Measurements from ENCODE around the gene WDR82.

WDR82 gene

DNA sequence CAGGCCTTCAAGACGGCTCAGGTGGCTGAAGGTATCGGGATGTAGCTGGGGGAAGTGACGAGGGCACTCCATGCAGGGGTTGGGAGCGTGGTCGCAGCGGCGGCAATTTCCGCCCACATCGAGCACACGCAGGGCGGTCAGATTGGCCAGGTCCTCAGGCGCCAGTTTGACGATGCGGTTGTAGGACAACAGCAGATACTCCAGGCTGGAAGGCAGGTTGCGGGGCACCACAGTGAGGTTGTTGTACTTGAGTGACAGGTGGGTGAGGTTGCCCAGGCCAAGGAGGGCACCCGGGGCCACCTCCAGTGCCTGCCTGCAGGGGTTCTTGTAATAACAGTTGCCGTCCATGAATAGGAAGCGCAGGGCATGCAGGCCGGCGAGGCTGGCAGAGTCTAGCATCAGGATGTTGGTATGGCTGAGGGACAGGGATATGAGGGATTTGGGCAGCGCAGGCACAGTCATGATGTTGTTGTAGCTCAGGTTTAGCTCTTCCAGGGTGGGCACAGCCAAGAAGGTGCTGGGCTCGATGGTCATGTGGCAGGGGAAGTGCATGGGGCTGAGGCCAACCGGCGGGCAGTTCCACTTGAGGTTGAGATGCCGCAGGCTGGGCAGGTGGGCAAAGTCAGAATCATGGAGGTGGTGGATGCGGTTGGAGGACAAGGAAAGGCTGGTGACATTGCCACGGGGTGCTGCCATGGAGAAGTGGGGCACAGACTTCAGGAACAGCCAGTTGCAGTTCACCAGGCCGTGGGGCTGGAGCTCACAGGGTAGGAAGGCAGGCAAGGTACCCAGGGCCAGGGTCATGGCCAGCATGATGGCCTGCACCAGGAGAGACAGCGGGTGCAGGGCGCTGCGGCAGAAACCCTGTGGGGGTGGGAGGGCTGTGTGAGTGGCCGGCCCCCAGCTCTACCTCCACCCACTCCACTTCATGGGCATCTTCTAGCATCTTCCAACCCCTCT, 54.7 kb downstream of the WDR82 start:
- no peak for DNase-seq (ENCODE audit: low read depth in 2 of 2)

DNA sequence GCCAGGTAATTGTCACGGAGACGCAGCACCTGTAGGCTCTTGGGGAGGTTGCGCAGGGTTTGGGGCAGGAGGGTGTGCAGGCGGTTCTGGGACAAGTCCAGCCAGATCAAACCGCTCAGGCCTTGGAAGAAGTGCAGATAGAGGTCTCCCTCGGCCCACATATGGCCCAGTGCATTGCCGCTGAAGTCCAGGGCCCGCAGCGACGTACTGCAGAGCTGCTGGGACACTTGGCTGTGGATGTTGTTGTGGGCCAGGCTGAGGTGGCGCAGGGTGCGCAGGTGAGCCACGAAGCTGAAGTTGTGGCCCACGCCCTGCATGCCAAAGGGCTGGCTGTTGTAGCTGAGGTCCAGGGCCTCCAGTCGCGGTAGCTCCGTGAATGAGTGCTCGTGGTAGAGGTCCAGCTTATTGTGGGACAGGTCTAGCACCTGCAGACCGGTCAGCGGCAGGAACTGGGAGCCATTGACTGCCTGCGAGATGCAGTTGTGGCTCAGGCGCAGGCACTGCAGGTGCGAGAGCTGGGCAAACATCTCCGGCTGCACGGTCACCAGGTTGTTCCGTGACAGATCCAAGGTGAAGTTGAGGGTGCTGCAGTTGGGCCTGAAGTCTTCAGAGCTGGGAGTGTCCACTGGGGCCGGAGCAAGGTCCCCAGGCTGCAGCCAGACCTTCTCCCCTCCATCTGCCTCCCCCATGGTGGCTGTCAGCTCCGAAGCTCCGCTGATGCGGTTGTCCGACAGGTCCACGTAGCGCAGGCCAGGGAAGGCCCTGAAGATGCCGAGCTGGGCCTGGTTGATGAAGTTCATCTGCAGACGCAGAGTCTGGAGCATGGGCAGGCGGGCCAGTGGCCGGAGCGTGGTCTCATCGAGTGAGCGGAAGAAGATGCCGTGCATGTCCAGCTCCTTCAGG, 55.9 kb downstream of the WDR82 start:
- no peak for DNase-seq (ENCODE audit: low read depth in 2 of 2)

DNA sequence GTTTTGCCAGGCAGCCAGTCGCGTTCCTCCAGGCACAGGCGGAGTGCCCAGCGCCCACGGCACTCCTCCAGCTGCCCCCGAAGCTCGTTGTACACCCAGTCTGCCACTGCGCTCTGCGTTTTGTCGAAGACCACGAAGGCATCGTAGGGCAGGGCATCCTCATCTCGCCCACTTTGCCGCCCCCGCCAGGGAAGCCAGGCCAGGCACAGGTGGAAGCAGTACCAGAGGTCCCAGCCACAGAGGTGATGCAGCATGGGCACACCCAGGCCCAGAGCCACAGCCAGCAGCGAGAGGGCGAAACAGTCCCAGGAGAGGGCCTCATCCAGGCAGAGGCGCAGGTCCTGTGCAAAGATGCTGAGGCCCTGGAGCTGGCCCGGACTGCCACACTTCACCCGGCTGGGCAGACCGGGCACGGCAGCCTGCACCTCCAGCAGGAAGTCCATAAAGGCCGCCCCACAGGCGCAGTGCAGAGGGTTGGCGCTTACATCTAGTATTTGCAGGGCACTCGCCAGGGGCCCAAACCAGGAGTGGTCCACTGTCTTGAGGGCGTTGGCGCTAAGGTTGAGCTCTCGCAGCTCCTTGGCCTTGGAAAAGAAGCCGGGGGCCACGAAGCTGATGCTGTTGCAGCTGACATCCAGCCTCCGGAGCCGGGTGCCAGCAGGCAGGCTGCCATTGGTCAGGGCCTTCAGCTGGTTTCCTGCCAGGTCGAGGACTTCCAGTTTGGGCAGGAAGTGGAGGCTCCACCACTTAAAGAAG, 56.7 kb downstream of the WDR82 start:
- DNase-seq (ENCODE audit: low read depth in 2 of 2), result no peak

DNA sequence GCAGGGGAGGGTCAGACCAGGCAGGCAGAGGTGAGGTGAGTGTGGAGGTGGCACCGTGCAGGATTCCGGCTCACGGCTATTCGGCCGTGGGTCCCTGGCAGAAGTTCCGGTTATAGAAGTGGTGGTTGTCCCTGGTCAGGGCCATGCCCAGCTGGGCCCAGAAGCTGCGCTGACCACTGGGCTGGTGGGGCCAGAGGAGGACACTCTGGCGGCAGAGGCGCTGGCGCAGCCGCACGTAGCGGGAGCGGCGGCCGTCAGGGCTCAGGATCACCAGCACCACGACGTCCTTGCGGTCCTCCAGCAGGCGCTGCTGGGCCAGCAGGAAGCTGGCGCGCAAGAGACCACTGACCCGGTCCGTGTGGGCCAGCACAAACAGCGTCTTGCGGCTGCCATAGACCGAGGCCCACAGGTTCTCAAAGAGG, 57.3 kb downstream of the WDR82 start:
- no peak for DNase-seq (ENCODE audit: low read depth in 2 of 2)

DNA sequence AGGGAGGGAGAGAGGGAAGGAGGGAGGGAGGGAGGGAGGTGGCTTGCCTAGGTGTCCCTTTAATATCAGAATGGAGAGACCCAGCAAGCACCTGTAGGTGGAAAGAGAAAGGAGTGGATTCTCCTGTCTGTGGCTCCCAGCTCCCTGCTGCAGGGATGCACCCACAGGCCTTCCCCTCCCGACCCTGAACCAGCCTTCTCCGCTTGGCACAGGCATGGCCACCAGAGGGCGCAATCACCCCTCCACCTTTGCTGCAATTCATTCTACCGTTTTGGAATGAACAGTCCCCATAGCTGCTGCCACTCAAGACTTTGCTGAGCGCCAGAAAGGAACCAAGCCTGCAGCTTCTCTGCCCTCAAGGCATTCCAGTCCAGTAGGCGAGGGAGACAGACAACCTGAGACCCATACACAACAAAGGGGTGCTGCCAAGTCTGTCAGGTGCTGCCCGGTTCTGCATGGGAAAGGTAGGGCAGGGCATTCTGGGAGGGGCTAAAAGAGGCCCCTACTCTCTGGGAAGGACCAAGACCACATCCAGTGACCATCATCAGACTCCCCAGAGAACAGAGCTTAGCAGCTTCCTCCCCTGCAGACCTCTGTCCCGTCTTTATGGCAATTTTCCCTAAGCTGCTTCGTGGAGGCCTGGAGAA, 57.9 kb downstream of the WDR82 start:
- DNase-seq (ENCODE audit: low read depth in 2 of 2), result peak; percentile 80 to 89

DNA sequence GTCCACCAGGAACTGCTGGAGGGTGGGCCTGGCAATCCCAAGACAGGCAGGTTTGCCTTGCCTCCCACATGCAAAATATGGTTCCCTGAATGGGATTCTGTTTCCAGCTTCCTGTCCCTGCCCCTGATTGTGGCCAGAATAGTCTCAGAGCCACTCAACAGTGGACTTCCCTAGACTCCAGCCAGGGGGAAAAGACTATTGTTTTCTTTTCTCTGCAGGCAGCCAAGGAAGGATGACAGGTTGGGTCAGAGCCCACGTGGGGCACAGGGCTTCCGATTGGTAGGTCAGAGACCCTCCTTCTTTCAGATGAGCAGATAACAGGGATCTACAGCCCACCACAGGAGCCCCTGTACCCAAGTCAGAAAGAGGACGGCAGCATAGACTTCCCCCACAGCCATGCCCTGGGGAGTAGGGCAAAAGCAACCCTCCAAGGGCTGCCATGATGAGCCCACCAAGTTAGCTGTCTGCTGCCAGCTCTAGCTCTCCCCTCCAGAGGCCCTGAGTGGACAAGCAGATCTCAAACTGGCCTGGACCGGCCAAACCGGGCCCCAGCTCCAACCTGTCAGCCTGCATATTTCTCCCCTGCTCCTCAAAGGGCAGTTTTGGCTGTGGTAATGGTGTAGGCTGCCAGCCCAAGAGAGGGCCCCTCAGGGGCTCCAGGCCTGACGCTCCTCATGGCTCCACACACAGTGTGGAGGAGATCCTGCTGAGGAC, 59.4 kb downstream of the WDR82 start:
- DNase-seq (ENCODE audit: low read depth in 2 of 2), result no peak

DNA sequence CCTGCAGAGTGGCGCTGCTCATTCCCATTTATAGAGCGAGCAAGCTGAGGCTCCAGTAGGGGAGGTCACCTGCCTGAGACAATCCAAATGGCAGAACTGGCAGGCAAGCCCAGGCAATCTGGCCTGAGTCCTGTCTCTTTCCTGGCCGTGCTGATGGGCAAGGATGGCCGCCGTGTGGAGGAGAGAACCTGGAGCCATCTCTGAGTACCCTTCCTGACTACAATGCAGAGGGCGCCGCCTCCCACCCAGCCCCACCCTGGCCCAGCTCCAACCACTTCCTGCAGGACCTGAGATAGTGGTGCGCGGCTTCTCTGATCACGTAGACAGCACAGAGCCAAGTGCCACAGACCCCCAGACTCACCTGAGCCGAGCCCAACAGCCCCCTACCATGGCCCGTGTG, 60.0 kb downstream of the WDR82 start:
- DNase-seq (ENCODE audit: low read depth in 2 of 2), result no peak

DNA sequence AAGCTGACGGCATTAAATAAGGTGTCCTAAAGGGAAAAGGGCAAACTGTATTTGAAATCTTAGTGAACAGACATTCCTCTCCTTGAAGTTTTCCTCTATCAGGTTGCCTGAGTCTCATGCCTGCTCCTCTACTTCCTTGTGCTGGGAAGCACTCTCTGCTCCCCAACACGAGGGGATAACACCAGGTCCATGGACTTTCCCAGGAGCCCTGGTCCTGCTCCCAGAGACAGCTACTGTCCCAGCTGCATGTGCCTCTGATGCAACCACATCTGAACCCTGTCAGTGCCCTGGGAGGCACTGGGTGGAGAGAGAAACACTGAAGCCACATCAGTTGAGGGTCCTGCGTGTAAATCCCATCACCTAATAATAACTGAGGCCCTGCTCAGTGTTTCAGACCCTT, 60.4 kb downstream of the WDR82 start:
- no peak for DNase-seq (ENCODE audit: low read depth in 2 of 2)

DNA sequence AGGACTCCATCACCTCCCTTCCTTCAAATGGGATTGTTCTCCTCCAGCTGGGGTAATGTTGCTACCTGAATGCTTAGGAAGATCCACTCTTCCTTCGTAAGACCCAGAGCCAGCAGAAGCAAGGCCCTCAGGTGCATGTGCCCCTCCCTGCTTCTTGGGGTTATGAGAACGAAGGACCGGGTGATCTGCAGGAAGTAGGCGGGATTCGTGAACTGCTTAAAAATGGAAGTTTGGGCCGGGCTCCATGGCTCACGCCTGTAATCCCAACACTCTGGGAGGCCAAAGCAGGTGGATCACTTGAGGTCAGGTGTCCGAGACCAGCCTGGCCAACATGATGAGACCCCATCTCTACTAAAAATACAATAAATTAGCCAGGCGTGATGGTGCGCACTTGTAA, 61.0 kb downstream of the WDR82 start:
- no peak for DNase-seq (ENCODE audit: low read depth in 2 of 2)

DNA sequence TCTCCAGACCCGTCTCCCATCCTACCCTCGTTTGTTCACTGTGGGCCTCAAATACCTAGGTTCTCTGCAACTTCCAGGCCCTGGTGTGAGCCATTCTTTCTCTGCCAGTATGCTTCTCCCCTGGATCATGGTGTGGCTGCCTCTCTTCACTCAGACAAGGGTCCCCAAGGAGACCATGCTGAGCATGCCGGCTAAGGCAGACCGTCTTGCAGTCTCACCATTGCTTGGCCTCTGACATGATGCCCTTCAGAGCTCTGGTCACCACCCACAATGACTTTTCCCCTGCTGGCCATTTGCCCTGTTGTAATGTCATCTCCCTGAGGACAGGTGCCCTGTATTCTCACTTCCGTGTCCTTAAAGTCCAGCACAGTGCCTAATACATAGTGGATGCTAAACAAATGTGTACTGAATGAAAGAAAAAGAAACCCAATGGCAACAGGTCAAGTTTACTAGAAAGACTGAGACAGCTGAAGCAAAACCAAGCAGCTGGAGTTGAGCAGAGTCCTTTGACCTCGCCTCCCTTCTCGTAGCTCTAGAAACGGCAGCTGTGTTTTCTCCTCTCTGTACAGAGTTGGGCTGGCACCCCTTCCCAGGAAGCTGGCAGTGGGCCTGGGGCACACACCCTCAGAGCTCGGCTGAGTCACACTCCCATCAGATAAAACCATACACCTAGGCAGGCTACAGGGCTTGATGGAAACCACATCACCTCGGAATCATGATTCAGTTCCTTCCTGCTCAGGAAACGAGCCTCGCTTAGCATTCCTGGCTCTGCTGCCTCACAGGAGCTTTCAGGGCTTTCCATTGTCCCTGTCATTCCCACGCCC, 61.7 kb downstream of the WDR82 start:
- DNase-seq (ENCODE audit: low read depth in 2 of 2), result no peak

DNA sequence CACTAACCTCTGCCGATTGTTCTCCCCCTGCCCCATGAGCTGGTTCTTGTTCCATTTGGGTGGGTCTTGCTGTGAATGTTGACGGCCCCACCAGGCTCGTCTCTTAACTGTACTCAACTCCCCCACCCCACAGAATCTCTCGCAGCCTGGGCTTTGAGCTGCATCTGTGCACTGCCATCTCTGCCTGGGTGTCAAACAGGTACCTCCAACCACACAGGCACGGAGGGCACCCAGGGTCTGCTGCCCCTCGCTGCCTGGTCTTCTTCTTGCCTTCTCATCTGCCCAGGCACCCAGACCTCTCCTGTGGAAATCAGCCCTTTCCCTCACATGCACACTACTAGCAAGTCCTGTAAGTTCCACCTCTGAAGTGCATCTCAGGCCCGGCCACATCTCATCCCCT, 63.1 kb downstream of the WDR82 start:
- no peak for DNase-seq (ENCODE audit: low read depth in 2 of 2)

DNA sequence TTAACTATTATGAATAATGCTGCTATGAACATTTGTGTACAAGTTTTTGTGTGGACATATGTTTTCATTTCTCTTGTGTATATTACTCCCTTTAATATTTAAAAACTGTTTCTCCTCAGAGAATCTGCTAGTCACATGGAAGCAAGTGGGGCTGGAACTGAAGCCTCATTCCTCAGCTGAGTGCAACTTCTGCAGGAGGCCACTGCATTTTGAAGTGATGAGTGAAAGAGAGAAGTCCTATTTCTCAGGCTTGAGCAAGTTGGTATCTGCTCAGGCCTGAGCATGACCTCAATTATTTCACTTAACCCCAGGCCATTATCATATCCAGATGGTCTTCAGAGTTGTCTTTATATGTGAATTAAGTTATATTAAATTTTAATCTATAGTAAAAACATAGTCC, 64.5 kb downstream of the WDR82 start:
- DNase-seq (ENCODE audit: low read depth in 2 of 2), result no peak

DNA sequence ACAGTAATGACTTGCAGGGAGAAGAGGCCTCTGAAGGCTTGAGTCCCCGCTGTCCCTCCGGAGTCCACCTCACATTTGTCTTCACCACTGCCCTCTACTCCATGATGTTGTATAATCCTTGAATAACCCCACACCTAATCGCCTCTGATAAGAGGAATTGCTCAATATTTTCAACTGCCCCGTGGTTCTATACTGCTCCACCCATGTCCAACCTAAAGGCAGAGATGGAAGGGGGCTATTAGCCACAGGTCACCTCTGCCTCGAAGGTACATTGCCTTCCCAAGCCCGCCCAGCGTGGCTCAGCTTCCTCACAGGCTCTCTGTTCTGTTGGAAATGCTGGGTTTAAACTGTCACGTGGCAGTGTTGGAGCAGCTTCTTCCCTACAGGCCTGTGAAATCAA, 65.4 kb downstream of the WDR82 start:
- DNase-seq (ENCODE audit: low read depth in 2 of 2), result no peak

DNA sequence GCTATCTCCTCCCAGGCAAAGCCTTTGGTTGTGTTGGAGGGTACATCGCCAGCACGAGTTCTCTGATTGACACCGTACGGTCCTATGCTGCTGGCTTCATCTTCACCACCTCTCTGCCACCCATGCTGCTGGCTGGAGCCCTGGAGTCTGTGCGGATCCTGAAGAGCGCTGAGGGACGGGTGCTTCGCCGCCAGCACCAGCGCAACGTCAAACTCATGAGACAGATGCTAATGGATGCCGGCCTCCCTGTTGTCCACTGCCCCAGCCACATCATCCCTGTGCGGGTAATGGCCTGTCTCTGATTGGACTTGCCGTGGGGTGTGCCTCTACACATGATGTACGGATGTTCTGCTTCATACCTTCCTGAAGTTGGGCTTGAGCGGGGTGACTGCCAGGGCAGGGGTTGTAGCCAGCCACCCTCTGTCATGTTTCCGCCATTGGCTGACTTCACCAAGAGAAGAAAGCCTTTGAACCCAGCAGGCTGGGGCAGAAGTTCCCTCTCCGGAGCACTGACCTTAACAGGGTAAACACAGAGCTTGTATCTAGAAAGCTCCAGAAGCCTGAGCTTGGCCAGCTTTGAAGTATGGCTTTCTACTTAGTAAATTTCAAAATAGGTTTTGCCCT, 67.1 kb downstream of the WDR82 start:
- DNase-seq (ENCODE audit: low read depth in 2 of 2), result no peak

DNA sequence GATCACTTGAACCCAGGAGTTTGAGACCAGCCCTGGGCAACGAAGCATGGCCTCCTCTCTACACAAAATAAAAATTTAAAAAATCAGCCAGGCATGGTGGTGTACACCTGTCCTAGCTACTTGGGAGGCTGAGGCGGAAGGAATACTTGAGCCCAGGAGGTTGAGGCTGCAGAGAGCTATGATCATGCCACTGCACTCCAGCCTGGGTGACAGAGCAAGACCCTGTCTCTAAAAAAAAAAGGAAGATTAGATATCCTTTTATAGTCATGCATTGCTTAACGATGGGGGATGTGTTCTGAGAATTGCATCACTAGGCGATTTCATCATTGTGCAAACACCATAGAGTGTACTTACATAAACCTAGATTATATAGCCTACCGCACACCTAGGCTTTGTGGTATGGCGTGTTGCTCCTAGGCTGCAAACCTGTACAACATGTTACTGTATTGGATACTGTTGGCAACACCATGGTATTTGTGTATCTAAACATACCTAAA, 67.9 kb downstream of the WDR82 start:
- DNase-seq (ENCODE audit: low read depth in 2 of 2), result no peak

DNA sequence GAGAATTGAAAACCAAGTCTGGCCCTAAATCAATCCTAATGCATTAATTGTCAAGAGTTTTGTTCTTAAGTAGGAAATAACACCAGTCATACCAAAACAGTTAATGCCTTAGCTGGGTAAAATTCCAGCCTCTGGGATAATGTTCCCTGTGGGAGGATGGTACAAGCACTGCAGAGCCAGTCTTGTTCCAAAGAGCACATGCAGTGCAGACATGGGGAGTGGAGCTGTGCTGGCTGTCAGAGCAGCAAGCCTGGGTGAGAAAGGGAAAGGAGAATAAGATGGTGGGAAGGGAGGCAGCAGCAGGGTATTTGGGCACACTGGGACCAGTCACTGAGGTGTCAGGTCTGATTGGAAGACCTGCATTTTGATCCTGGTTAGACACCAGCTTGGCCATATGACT, 68.4 kb downstream of the WDR82 start:
- DNase-seq (ENCODE audit: low read depth in 2 of 2), result no peak

DNA sequence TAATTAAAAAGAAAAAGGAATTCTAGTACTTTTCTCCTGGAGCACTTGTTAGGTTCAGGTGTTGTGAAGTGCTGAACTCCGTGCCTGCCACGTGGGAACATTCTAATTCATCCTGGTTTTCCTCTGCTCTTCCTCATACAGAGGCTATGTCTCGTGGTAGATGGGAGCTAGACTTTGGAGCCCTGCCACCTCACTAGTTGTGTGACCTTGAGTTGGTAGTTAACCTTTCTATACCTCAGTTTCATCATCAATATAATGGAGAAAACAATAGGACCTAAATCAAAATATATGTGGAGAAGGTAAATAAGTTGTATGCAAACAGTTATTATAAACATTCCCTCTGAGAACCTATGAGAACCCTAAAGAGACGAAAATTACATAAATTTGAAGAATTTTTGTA, 69.9 kb downstream of the WDR82 start:
- no peak for DNase-seq (ENCODE audit: low read depth in 2 of 2)

DNA sequence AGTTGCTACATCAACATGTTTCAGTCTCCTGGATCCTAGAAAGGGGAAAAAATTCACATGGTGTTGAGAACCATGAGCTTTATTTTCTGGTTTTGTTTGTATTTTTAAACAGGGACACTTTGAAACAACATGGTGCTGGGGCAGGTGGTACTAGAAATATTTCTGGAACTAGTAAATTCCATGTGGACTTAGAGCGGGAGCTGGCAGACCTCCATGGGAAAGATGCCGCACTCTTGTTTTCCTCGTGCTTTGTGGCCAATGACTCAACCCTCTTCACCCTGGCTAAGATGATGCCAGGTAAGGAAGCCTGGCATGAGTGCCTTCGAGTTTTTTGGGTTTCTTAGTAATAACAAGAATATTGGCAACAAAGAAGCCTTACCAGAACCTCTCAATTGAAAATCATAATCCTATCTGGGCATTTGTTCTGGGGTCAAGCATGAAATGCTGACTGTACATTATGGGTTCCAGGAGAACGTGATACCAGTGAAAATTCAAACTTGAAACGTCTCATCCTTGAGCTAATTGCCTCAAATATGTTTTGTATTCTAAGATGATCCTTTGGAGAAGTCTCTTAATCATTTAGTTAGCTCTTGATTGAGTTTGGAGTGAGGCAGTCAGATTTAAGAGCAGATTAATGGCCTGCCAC, 72.6 kb downstream of the WDR82 start:
- no peak for DNase-seq (ENCODE audit: low read depth in 2 of 2)

All from stimulated activated CD8-positive, alpha-beta memory T cell treated with anti-CD3 and anti-CD28 coated beads, Interleukin-2, amount 100 ng/mL, for 48 hours (primary cell).